MM.1S (cell line): ENCODE data around the gene FOXP1.

Experiments used
- DNase-seq: peaks from one replicate; pipeline ENCODE4 v3.0.0-alpha.2; 2015
- H2AFZ ChIP-seq: fragments of 300-600 bp; sonication (generic); 2 replicates; pipeline ENCODE4 v1.6.0; 2016; ENCODE audit warnings: antibody characterized with exemption, low read length
- H3F3A ChIP-seq: fragments of 300-600 bp; sonication (generic); 2 replicates; pipeline ENCODE4 v1.6.1; 2016; ENCODE audit warnings: mild to moderate bottlenecking, antibody characterized with exemption, low read length, moderate library complexity, mixed read lengths; ENCODE audit not compliant: insufficient read depth
- H3K27ac ChIP-seq: fragments of 300-600 bp; sonication (generic); 2 replicates; pipeline ENCODE4 v1.5.1; 2016; ENCODE audit warnings: mild to moderate bottlenecking, low read length
- H3K27me3 ChIP-seq: fragments of 300-600 bp; sonication (generic); replicated peaks from 2 replicates; pipeline ENCODE4 v1.6.0; 2016; ENCODE audit warnings: low read length; ENCODE audit not compliant: insufficient read depth
- H3K36me3 ChIP-seq: fragments of 300-600 bp; sonication (generic); replicated peaks from 2 replicates; pipeline ENCODE4 v1.6.1; 2016; ENCODE audit warnings: mild to moderate bottlenecking, low read length, mixed read lengths; ENCODE audit not compliant: insufficient read depth
- H3K4me1 ChIP-seq: fragments of 300-600 bp; sonication (generic); 2 replicates; pipeline ENCODE4 v1.6.1; 2016; ENCODE audit warnings: low read length, mixed read lengths
- H3K4me2 ChIP-seq: fragments of 300-600 bp; sonication (generic); 2 replicates; pipeline ENCODE4 v1.6.0; 2016; ENCODE audit warnings: low read depth, low read length
- H3K4me3 ChIP-seq: fragments of 300-600 bp; sonication (generic); 2 replicates; pipeline ENCODE4 v1.5.1; 2016; ENCODE audit warnings: low read length, mixed read lengths
- H3K79me2 ChIP-seq: fragments of 300-600 bp; sonication (generic); 2 replicates; pipeline ENCODE4 v1.6.1; 2016; ENCODE audit warnings: mixed run types, low read length, mixed read lengths
- H3K9ac ChIP-seq: fragments of 300-600 bp; sonication (generic); 2 replicates; pipeline ENCODE4 v1.6.1; 2016; ENCODE audit warnings: low read length, mixed read lengths
- H3K9me2 ChIP-seq: fragments of 300-600 bp; sonication (generic); replicated peaks from 2 replicates; pipeline ENCODE4 v1.6.1; 2016; ENCODE audit warnings: mild to moderate bottlenecking, low read length, mixed read lengths; ENCODE audit not compliant: insufficient read depth
- H3K9me3 ChIP-seq: fragments of 300-600 bp; sonication (generic); replicated peaks from 2 replicates; pipeline ENCODE4 v1.6.1; 2016; ENCODE audit warnings: mild to moderate bottlenecking, low read length, mixed read lengths; ENCODE audit not compliant: insufficient read depth
- H4K20me1 ChIP-seq: fragments of 300-600 bp; sonication (generic); 2 replicates; pipeline ENCODE4 v1.6.1; 2016; ENCODE audit warnings: mild to moderate bottlenecking, low read length, moderate library complexity, mixed read lengths; ENCODE audit not compliant: insufficient read depth
- EZH2 ChIP-seq: fragments of 300-600 bp; sonication (generic); optimal IDR thresholded peaks from 2 replicates; pipeline ENCODE3; 2017; ENCODE audit warnings: low read depth, mild to moderate bottlenecking, antibody characterized with exemption, low read length, mixed read lengths
- EZH2phosphoT487 ChIP-seq: fragments of 300-600 bp; sonication (generic); IDR thresholded peaks from 2 replicates; pipeline ENCODE4 v1.6.1; 2018; ENCODE audit warnings: antibody characterized with exemption, low read length
- TF ChIP-seq, protein P1 (sequence below): fragments of 300-600 bp; sonication (generic); IDR thresholded peaks from 2 replicates; pipeline ENCODE4 v1.5.1; 2016; ENCODE audit warnings: antibody characterized with exemption, low read length, mixed read lengths

Gene FOXP1

DNA sequence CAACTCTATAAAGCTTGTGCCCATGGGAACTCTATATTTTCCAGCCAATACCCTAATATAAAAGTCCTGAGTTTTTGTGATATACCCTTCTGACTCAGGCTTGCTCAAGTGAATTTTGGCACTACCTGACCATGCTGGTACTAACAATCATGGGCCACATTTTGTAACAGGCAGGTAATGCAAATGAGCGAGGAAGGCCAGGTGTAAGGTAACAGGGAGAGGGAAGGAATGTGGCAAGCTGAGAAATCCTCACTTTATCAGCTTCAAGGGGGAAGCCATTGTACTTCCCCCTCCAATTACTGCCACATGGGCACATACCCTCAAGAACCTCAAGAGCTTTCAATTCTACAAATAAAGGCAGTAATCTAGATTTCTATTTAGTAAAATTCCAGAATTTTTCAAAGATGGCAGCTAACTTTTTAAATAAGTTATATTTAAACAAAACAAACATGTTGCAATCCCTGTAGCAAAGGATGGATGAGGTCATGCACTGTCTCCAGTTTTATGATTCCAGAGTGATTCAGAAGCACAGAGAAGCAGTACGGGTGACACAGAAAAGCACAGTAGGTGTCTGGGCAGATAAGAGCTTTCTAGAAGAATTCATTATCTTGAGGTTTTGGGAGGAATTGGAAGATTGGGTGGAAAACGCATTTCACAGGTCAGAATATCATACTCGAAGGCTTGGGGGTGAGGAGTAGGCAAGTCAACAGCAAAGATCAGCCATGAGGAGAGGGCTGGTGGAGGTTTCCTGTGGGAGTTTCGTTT is 87.6 kb downstream of the FOXP1 start:
- H3K4me2 ChIP-seq = no peak overlapping the region
- no peak overlapping the region for H3K9ac ChIP-seq
- TF ChIP-seq, protein P1, sequence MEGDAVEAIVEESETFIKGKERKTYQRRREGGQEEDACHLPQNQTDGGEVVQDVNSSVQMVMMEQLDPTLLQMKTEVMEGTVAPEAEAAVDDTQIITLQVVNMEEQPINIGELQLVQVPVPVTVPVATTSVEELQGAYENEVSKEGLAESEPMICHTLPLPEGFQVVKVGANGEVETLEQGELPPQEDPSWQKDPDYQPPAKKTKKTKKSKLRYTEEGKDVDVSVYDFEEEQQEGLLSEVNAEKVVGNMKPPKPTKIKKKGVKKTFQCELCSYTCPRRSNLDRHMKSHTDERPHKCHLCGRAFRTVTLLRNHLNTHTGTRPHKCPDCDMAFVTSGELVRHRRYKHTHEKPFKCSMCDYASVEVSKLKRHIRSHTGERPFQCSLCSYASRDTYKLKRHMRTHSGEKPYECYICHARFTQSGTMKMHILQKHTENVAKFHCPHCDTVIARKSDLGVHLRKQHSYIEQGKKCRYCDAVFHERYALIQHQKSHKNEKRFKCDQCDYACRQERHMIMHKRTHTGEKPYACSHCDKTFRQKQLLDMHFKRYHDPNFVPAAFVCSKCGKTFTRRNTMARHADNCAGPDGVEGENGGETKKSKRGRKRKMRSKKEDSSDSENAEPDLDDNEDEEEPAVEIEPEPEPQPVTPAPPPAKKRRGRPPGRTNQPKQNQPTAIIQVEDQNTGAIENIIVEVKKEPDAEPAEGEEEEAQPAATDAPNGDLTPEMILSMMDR = no peak
- no peak for TF ChIP-seq EZH2phosphoT487
- TF ChIP-seq EZH2 = no peak
- H3K79me2 ChIP-seq = no peaks in the 10 kb centered on the region
- H2AFZ ChIP-seq = no peak overlapping the region
- no peaks in the 10 kb centered on the region for H3K9me2 ChIP-seq
- H4K20me1 ChIP-seq = no peaks in the 10 kb centered on the region
- H3K36me3 ChIP-seq = no peaks in the 10 kb centered on the region
- no peaks in the 10 kb centered on the region for H3K9me3 ChIP-seq
- DNase-seq = no peak
- H3K4me3 ChIP-seq = no peak overlapping the region
- no peaks in the 10 kb centered on the region for H3K4me1 ChIP-seq
- H3F3A ChIP-seq = no peaks in the 10 kb centered on the region
- no peaks in the 10 kb centered on the region for H3K27me3 ChIP-seq
- H3K27ac ChIP-seq = no peak overlapping the region

DNA sequence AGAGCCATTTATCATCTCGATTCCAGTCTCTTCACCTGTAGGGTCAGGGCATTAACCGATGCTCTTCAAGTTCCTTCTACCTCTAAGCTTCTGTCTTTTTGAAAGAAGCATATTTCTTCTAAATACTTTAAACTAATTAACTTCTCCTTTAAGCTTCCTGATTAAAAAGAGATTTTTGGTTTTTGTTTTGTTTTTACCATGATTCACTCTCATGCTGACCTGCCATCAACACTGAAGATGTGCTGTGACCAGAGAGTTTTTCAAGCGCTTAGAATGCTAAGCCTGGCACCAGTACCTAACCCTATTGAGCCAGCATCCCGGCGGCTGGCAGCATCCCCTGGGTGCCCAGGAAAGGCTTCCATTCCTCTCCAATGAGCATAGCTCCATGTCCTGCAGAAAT is 89.3 kb downstream of the FOXP1 start:
- no peaks in the 10 kb centered on the region for H3K79me2 ChIP-seq
- H3K36me3 ChIP-seq = no peaks in the 10 kb centered on the region
- H4K20me1 ChIP-seq = no peaks in the 10 kb centered on the region
- H2AFZ ChIP-seq = no peak overlapping the region
- no peak overlapping the region for H3K9ac ChIP-seq
- TF ChIP-seq, protein P1 = no peak
- no peak for TF ChIP-seq EZH2phosphoT487
- TF ChIP-seq EZH2 = no peak
- no peak overlapping the region for H3K4me3 ChIP-seq
- no peak overlapping the region for H3K4me2 ChIP-seq
- no peaks in the 10 kb centered on the region for H3K9me3 ChIP-seq
- no peak overlapping the region for H3K27ac ChIP-seq
- H3K27me3 ChIP-seq = no peaks in the 10 kb centered on the region
- H3F3A ChIP-seq = no peaks in the 10 kb centered on the region
- H3K4me1 ChIP-seq = no peaks in the 10 kb centered on the region
- no peak for DNase-seq
- H3K9me2 ChIP-seq = no peaks in the 10 kb centered on the region

DNA sequence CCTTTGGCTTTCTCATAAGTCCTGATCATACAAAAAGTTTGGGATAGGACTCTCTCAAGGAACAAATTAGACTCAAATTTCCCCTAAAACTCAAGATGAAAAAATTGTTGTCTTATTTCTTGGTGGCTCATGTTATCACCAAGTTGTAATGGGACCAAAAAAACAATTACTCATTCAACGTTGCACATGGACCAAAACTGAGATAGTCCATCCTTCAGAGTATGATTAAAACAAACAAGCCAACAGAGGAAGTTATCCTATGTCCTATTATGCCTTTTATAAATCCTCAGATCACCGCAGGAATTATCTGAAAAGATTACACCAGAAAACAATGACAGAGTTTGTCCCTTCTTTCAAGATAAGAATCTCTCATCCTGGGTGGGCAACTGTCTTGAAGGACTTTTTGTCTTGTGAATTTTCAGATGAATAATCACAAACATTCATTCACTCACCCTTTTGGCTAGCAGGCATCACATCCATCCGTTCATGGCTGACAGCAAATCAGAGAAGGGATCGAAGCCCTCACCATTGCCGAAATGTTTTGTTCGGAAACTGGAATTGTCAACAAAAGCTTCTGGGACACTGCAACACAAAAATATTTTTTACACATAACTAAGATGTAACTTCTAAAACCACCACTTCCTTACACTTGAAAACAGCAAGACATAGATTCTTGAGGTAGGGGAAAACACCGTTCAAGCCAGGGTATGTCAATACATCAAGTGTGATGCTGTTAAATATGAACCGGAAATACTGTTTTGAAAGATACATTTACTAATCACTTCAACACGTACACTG is 90.4 kb downstream of the FOXP1 start:
- DNase-seq = no peak
- no peak overlapping the region for H3K9ac ChIP-seq
- TF ChIP-seq EZH2 = no peak
- TF ChIP-seq, protein P1 = no peak
- TF ChIP-seq EZH2phosphoT487 = no peak
- H2AFZ ChIP-seq = no peak overlapping the region
- H3K27ac ChIP-seq = no peak overlapping the region
- H3K79me2 ChIP-seq = no peaks in the 10 kb centered on the region
- H3K9me3 ChIP-seq = no peaks in the 10 kb centered on the region
- no peak overlapping the region for H3K4me2 ChIP-seq
- no peaks in the 10 kb centered on the region for H3F3A ChIP-seq
- no peaks in the 10 kb centered on the region for H3K27me3 ChIP-seq
- H3K4me3 ChIP-seq = no peak overlapping the region
- H3K4me1 ChIP-seq = no peaks in the 10 kb centered on the region
- H3K36me3 ChIP-seq = no peaks in the 10 kb centered on the region
- no peaks in the 10 kb centered on the region for H4K20me1 ChIP-seq
- no peaks in the 10 kb centered on the region for H3K9me2 ChIP-seq
